GM23338 (cell line): Measurements from ENCODE around the gene ATF6. TPM values are rescaled to one million over a fixed set of nuclear protein-coding genes. Genes with fewer than 3 reads are reported as not detected.

Experiments used
- ZNF331 ChIP-seq: fragments of 250-450 bp; sonication (Bioruptor Pico); IDR thresholded peaks from 2 replicates; pipeline ENCODE4 v1.5.0; 2020; ENCODE audit warnings: low read depth, mild to moderate bottlenecking, moderate library complexity
- polyA plus RNA-seq: library from polyadenylated mRNA; unstranded; fragments of >200 nt; fragmentation: Nextera tagmentation; extraction: Ambion mirVana; gene quantifications from 2 replicates; pipeline ENCODE4 v1.2.1, GENCODE V29; 2016
- small RNA-seq: library from RNA; depleted of rRNA; stranded (forward); fragments of <200 nt; gene quantifications from one replicate; pipeline ENCODE3, GENCODE V24; 2014; ENCODE audit warnings: low replicate concordance
- total RNA-seq: library from RNA; depleted of rRNA; stranded (reverse); fragments of >200 nt; shearing (Covaris generic); gene quantifications from 2 replicates; pipeline ENCODE4 v1.2.3, GENCODE V29; 2014; rRNA removed

The ATF6 gene
- total and polyA plus RNA-seq, 2 experiments from 2014 or later, result 5.0 to 13.5 TPM

DNA sequence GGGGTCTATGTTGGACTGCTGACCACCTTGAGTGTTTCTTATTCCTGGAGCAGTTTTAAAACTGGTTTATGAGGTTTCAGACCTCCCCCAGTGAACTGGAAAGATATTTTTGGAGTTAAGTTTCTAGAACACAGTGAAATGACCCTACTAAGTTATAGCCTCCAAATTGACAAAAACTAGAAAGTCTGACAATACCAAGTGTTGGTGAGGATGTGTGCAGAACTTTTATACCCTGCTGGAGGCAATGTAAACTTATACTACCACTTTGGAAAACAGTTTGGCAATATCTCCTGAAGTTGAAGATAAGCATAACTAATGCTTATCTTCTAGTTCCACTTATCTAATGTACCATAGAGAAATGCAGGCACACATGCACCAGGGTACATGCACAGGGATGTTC lies 247.2 kb downstream of the ATF6 start (continued):
- no peak for TF ChIP-seq ZNF331 (CRISPR knock-in tag)

Small RNA genes within 50 kb of the gene (small RNA-seq; reads per million reads assigned to genes)
- gene RN7SL466P, result not detected

Other genes with a start within 250 kb of the ATF6 start
- gene HSPA6, start 241.8 kb upstream of the ATF6 start, total RNA-seq, result not detected in 2 replicates
- gene HSPA6, start 241.8 kb upstream of the ATF6 start, polyA plus RNA-seq, result 0.09 TPM in 1 of 2 replicates, not detected in the other
- gene FCGR3A, start 216.5 kb upstream of the ATF6 start, total RNA-seq, result not detected in 2 replicates
- 0.10 TPM in 1 of 2 replicates, not detected in the other for gene FCGR3A, start 216.5 kb upstream of the ATF6 start, polyA plus RNA-seq
- gene FCGR3B, start 135.1 kb upstream of the ATF6 start, total RNA-seq, result not detected in 2 replicates
- gene FCGR3B, start 135.1 kb upstream of the ATF6 start, polyA plus RNA-seq, result not detected in 2 replicates
- not detected in 2 replicates for gene FCGR2B, start 103.2 kb upstream of the ATF6 start, total RNA-seq
- not detected in 2 replicates for gene FCGR2B, start 103.2 kb upstream of the ATF6 start, polyA plus RNA-seq
- gene FCRLA, start 59.1 kb upstream of the ATF6 start, total RNA-seq, result not detected in 2 replicates
- gene FCRLA, start 59.1 kb upstream of the ATF6 start, polyA plus RNA-seq, result 0.24 and 0.50 TPM in 2 replicates
- gene FCRLB, start 44.8 kb upstream of the ATF6 start, total RNA-seq, result 0.56 TPM in 1 of 2 replicates, not detected in the other
- 0.37 and 0.47 TPM in 2 replicates for gene FCRLB, start 44.8 kb upstream of the ATF6 start, polyA plus RNA-seq
- gene DUSP12, start 16.5 kb upstream of the ATF6 start, total RNA-seq, result 37.0 and 37.2 TPM in 2 replicates
- gene DUSP12, start 16.5 kb upstream of the ATF6 start, polyA plus RNA-seq, result 26.9 and 28.4 TPM in 2 replicates